Endothelial cell of umbilical vein (primary cell): ENCODE results near the gene VSIR. TPM values are rescaled to one million over a fixed set of nuclear protein-coding genes. Genes with fewer than 3 reads are reported as not detected.

Experiments
- BruUV-seq: library from RNA; stranded (reverse); fragments of 400-500 nt; replicated peaks from 2 replicates; lab custom pipeline; 2021; lab: Mats Ljungman, UMichigan
- CTCF ChIA-PET: fragments of 300-600, 350-600 bp; sonication (Branson Sonifier 250); formaldehyde crosslinking; loops from one replicate; lab custom pipeline; 2021; ENCODE audit warnings: antibody characterized with exemption, inconsistent platforms; lab: Charles Lee
- POLR2A ChIA-PET: fragments of 300-600, 350-600 bp; sonication (Branson Sonifier 250); formaldehyde crosslinking; loops from one replicate; lab custom pipeline; 2021; ENCODE audit warnings: antibody characterized with exemption, inconsistent platforms; lab: Charles Lee
- DNase-seq: peaks from one replicate; pipeline ENCODE4 v3.0.0-alpha.2; 2011; ENCODE audit warnings: low read depth, low spot score
- FAIRE-seq: peaks from 2 replicates; lab custom pipeline; 2011; peaks lifted over from hg19 to GRCh38; lab: Jason Lieb, UNC
- H2AFZ ChIP-seq: 2 replicates; pipeline ENCODE4 v1.6.0; 2012; ENCODE audit warnings: low read depth, low read length, control low read depth, inconsistent platforms
- H3K27ac ChIP-seq: 2 replicates; pipeline ENCODE4 v1.5.1; 2011; ENCODE audit warnings: low read depth, mild to moderate bottlenecking, control low read depth, low read length, moderate library complexity; ENCODE audit not compliant: insufficient read depth
- H3K27me3 ChIP-seq, 2 experiments: 2 replicates each; pipeline versions ENCODE4 v1.6.0 to v1.6.1; 2011; ENCODE audit warnings: low read length in 2 of 2, mixed read lengths in 1 of 2; ENCODE audit not compliant: control insufficient read depth in 2 of 2, insufficient read depth in 2 of 2
- H3K36me3 ChIP-seq, 2 experiments: 2 replicates in 1 of 2; 3 replicates in 1 of 2; pipeline ENCODE4 v1.5.1; 2011; ENCODE audit warnings: low read length in 2 of 2, mild to moderate bottlenecking in 1 of 2, moderate library complexity in 1 of 2; ENCODE audit not compliant: control insufficient read depth in 2 of 2, insufficient read depth in 2 of 2; ENCODE audit errors: extremely low read depth in 1 of 2
- H3K4me1 ChIP-seq: 3 replicates; pipeline ENCODE4 v1.5.1; 2011; ENCODE audit warnings: mild to moderate bottlenecking, low read length; ENCODE audit not compliant: control insufficient read depth, insufficient read depth; ENCODE audit errors: extremely low read depth
- H3K4me2 ChIP-seq: 2 replicates; pipeline ENCODE4 v1.6.1; 2011; ENCODE audit warnings: low read length, control low read depth, mixed read lengths; ENCODE audit not compliant: insufficient read depth
- H3K4me3 ChIP-seq, 3 experiments: fragments of 200-600 bp in 1 of 3; sonication (generic), shearing (Covaris generic) in 1 of 3; replicated peaks in 1 of 3; 2 replicates each; pipeline ENCODE4 v1.5.1; 2011 to 2016; ENCODE audit warnings: control low read depth in 3 of 3, low read length in 3 of 3, mild to moderate bottlenecking in 2 of 3, inconsistent platforms in 1 of 3, low read depth in 1 of 3, moderate library complexity in 1 of 3; ENCODE audit not compliant: insufficient read depth in 1 of 3
- H3K79me2 ChIP-seq: 2 replicates; pipeline ENCODE4 v1.6.0; 2012; ENCODE audit warnings: low read length, inconsistent platforms; ENCODE audit not compliant: control insufficient read depth, insufficient read depth
- H3K9ac ChIP-seq: replicated peaks from 2 replicates; pipeline ENCODE3; 2011; ENCODE audit warnings: low read length, control low read depth; ENCODE audit not compliant: insufficient read depth; ENCODE audit errors: extremely low read depth
- H3K9me1 ChIP-seq: replicated peaks from 3 replicates; pipeline ENCODE4 v1.6.0; 2011; ENCODE audit warnings: mild to moderate bottlenecking, low read length; ENCODE audit not compliant: control insufficient read depth, insufficient read depth; ENCODE audit errors: extremely low read depth
- H3K9me3 ChIP-seq: replicated peaks from 2 replicates; pipeline ENCODE4 v1.5.1; 2012; ENCODE audit warnings: low read length, inconsistent platforms; ENCODE audit not compliant: control insufficient read depth, insufficient read depth
- H4K20me1 ChIP-seq: replicated peaks from 2 replicates; pipeline ENCODE3; 2011; ENCODE audit warnings: mild to moderate bottlenecking, low read length; ENCODE audit not compliant: control insufficient read depth, insufficient read depth; ENCODE audit errors: extremely low read depth
- CTCF ChIP-seq, 2 donors: IDR thresholded peaks; 1 replicate in 1 of 2; 2 replicates in 1 of 2; pipeline ENCODE4 v1.5.1; 2011; ENCODE audit warnings: low read length in 2 of 2, mild to moderate bottlenecking in 2 of 2, moderate library complexity in 2 of 2, control low read depth in 1 of 2, inconsistent platforms in 1 of 2, low read depth in 1 of 2; ENCODE audit not compliant: insufficient read depth in 1 of 2; ENCODE audit errors: extremely low read depth in 1 of 2
- EZH2 ChIP-seq: IDR thresholded peaks from 2 replicates; pipeline ENCODE4 v1.6.1; 2012; ENCODE audit warnings: borderline replicate concordance, low read depth, mild to moderate bottlenecking, moderate library complexity, low read length, inconsistent platforms; ENCODE audit not compliant: severe bottlenecking
- FOS ChIP-seq: IDR thresholded peaks from 2 replicates; pipeline ENCODE4 v1.6.1; 2011; ENCODE audit warnings: mild to moderate bottlenecking, low read length, moderate library complexity, borderline replicate concordance; ENCODE audit not compliant: insufficient read depth
- GATA2 ChIP-seq: IDR thresholded peaks from 2 replicates; pipeline ENCODE4 v1.7.0; 2011; ENCODE audit warnings: low read depth, mild to moderate bottlenecking, moderate library complexity, mixed read lengths, low read length; ENCODE audit not compliant: insufficient read length, insufficient read depth
- JUN ChIP-seq: IDR thresholded peaks from 2 replicates; pipeline ENCODE4 v1.6.1; 2011; ENCODE audit warnings: borderline replicate concordance, low read depth; ENCODE audit not compliant: insufficient read length, insufficient read depth
- MAX ChIP-seq: IDR thresholded peaks from 2 replicates; pipeline ENCODE4 v1.6.1; 2011; ENCODE audit not compliant: insufficient read depth, insufficient read length
- MYC ChIP-seq: IDR thresholded peaks from one replicate; pipeline ENCODE4 v1.6.1; 2011; ENCODE audit warnings: mild to moderate bottlenecking, low read depth, low read length
- POLR2A ChIP-seq: IDR thresholded peaks from 2 replicates; pipeline ENCODE4 v1.6.1; 2012; ENCODE audit warnings: low read depth, mild to moderate bottlenecking, control low read depth, low read length
- POLR2AphosphoS5 ChIP-seq: IDR thresholded peaks from 2 replicates; pipeline ENCODE4 v1.6.1; 2012; ENCODE audit warnings: low read depth, mild to moderate bottlenecking, control low read depth, low read length, moderate library complexity; ENCODE audit not compliant: insufficient read depth
- dilution Hi-C: fragments of 300-500 bp; cut with MboI; formaldehyde crosslinking; loops from one replicate; pipeline ENCODE4 v1.15.0; 2019; ENCODE audit warnings: low sequenced_read_pairs; ENCODE audit not compliant: extremely low pct_ligation_motif_present
- intact Hi-C: fragments of 100-400 bp; cut with micrococcal nuclease; formaldehyde crosslinking; loops from one replicate; pipeline ENCODE4 v1.10.0; 2022
- polyA plus RNA-seq, 4 experiments: library from polyadenylated mRNA; depleted of rRNA in 3 of 4; stranded (reverse) in 3 of 4; unstranded in 1 of 4; fragments of >200 nt; gene quantifications; 2 replicates each; pipeline versions ENCODE4 v1.2.1 to v1.2.3, GENCODE V29; 2011 to 2012; ENCODE audit warnings: missing spikeins in 1 of 4
- total RNA-seq: library from RNA; stranded (reverse); gene quantifications from 2 replicates; pipeline ENCODE4 v1.2.3, GENCODE V29; 2021

Gene VSIR
- total and polyA plus RNA-seq, 2 donors (not counting 3 experiments of a cell fraction or from before 2014, with no cell fraction given): 4.9 to 6.3 TPM

GRCh38 chr10:71771821-71772617 is 1.3 kb downstream of the VSIR start:
- POLR2A ChIA-PET: no interaction called here

GRCh38 chr10:71771204-71771603 is 2.1 kb downstream of the VSIR start:
- TF ChIP-seq MYC (no peak), EZH2 (no peak), GATA2 (no peak), JUN (no peak), POLR2AphosphoS5 (no peak), CTCF (IDR thresholded peaks at IDR 0.05; ENCODE audit: extremely low read depth in 1 of 2, insufficient read depth in 1 of 2, low read depth in 1 of 2, low read length in 2 of 2) (no peak), POLR2A (no peak), MAX (no peak), FOS (no peak)
- intact Hi-C loops: no loop called here
- no peak overlapping the region for H3K4me3 ChIP-seq
- dilution Hi-C loops: no loop called here
- H3K4me1 ChIP-seq: peaks cover 44% of the 10 kb centered on the region
- no TSS peak for BruUV-seq
- no peak overlapping the region for H3K9ac ChIP-seq
- no peaks in the 10 kb centered on the region for H4K20me1 ChIP-seq
- no peak for DNase-seq
- no peaks in the 10 kb centered on the region for H3K9me1 ChIP-seq
- H3K27ac ChIP-seq: no peak overlapping the region
- no peaks in the 10 kb centered on the region for H3K9me3 ChIP-seq
- H2AFZ ChIP-seq: no peak overlapping the region
- no peaks in the 10 kb centered on the region for H3K27me3 ChIP-seq
- H3K36me3 ChIP-seq: no peaks in the 10 kb centered on the region
- no peak for FAIRE-seq
- ChIA-PET POLR2A (no interaction called here), CTCF (interaction anchor here (2.9 kb wide), 1 partner anchor 63 kb away, joined by 19 read pairs; no protein-coding TSS in a partner anchor)
- no peak overlapping the region for H3K4me2 ChIP-seq
- H3K79me2 ChIP-seq: no peaks in the 10 kb centered on the region

More at GRCh38 chr10:71771821-71772617, 1.3 kb downstream of the VSIR start:
- Histone ChIP-seq H2AFZ (no peak overlapping the region), H3K4me3 (no peak overlapping the region), H3K27ac (no peak overlapping the region), H4K20me1 (no peaks in the 10 kb centered on the region), H3K27me3 (no peaks in the 10 kb centered on the region), H3K4me1 (peaks cover 36% of the 10 kb centered on the region), H3K9me3 (no peaks in the 10 kb centered on the region), H3K79me2 (no peaks in the 10 kb centered on the region), H3K9me1 (no peaks in the 10 kb centered on the region), H3K9ac (no peak overlapping the region), H3K4me2 (no peak overlapping the region), H3K36me3 (no peaks in the 10 kb centered on the region)
- BruUV-seq: no TSS peak
- CTCF ChIA-PET: interaction anchor here (1.0 to 3.8 kb wide), 8 partner anchors 23 to 124 kb away, joined by 5 to 19 read pairs (median 10); no protein-coding TSS in a partner anchor
- DNase-seq (peak; percentile 32), FAIRE-seq (no peak)
- dilution Hi-C loops (no loop called here), intact Hi-C loops (loop anchor here (2.0 kb wide), 2 partner anchors 45 to 77 kb away; no protein-coding TSS in a partner anchor)
- no peak for TF ChIP-seq MAX
- TF ChIP-seq FOS: peak; percentile 35
